Measurements from ENCODE around the gene PMF1. TPM values are rescaled to one million over a fixed set of nuclear protein-coding genes. Genes with fewer than 3 reads are reported as not detected.

Gene PMF1
- total RNA-seq, 1 experiment from 2014 or later = 50.2 TPM

DNA sequence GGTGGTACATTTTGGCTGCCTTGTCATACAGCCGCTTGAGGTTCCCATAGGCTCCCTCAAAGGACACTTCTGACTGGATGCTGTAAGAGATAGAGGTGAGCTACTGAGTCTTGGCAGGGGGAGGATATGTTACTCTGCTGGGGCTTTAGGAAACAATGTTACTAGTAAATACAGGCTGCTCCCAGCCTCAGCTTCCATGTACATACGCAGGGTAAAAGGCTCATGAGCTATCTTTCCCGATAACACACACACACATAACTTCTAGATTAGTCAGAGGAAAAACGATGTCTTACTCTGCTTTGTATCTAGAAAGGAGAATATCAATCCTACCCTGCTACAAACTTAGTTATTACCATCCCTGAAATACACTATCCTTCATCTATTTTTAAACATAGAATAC, 55.5 kb downstream of the PMF1 start:
- no peaks in the 10 kb centered on the region for H3K27me3 ChIP-seq (ENCODE audit: insufficient read depth, low read depth)
- no peaks in the 10 kb centered on the region for H3K9me3 ChIP-seq (ENCODE audit: insufficient read depth, low read depth)
- H3K4me2 ChIP-seq = no peak overlapping the region
- intact Hi-C loops (cut with micrococcal nuclease; ENCODE audit: unreplicated experiment) = no loop called here
- no TSS peak for BruUV-seq (replicated peaks)
- H4K20me1 ChIP-seq (ENCODE audit: insufficient read depth) = 0 out of 2 replicates have a peak, but pooled peaks cover 3% of the 10 kb centered on the region
- POLR2A ChIA-PET (ENCODE audit: unreplicated experiment) = interaction anchor here (0.6 kb wide), 1 partner anchor 75 kb away, joined by 3 read pairs; the partner anchor contains the start of gene SLC25A44
- no peak overlapping the region for H3K4me3 ChIP-seq
- H3K4me1 ChIP-seq (replicated peaks; ENCODE audit: insufficient read depth) = no peaks in the 10 kb centered on the region
- 0 out of 2 replicates have a peak, but pooled peaks cover 2% of the 10 kb centered on the region for H3K79me2 ChIP-seq (ENCODE audit: low read depth)
- no peak overlapping the region for H2AFZ ChIP-seq
- TF ChIP-seq EZH2 (IDR thresholded peaks at IDR 0.05; ENCODE audit: low read depth) = no peak
- TF ChIP-seq, protein P1, sequence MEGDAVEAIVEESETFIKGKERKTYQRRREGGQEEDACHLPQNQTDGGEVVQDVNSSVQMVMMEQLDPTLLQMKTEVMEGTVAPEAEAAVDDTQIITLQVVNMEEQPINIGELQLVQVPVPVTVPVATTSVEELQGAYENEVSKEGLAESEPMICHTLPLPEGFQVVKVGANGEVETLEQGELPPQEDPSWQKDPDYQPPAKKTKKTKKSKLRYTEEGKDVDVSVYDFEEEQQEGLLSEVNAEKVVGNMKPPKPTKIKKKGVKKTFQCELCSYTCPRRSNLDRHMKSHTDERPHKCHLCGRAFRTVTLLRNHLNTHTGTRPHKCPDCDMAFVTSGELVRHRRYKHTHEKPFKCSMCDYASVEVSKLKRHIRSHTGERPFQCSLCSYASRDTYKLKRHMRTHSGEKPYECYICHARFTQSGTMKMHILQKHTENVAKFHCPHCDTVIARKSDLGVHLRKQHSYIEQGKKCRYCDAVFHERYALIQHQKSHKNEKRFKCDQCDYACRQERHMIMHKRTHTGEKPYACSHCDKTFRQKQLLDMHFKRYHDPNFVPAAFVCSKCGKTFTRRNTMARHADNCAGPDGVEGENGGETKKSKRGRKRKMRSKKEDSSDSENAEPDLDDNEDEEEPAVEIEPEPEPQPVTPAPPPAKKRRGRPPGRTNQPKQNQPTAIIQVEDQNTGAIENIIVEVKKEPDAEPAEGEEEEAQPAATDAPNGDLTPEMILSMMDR (conservative IDR thresholded peaks at IDR 0.05) = no peak
- DNase-seq = no peak
- H3F3A ChIP-seq (ENCODE audit: insufficient read depth, low read depth) = peaks cover 4% of the 10 kb centered on the region; the same call in 1 of the 2 replicates
- no peak overlapping the region for H3K27ac ChIP-seq
- CTCF ChIA-PET = no interaction called here
- H3K9me2 ChIP-seq (ENCODE audit: insufficient read depth) = no peaks in the 10 kb centered on the region
- H3K36me3 ChIP-seq (ENCODE audit: low read depth) = peaks cover 38% of the 10 kb centered on the region

- no peak overlapping the region for H3K4me2 ChIP-seq
- ChIA-PET CTCF (no interaction called here), POLR2A (ENCODE audit: unreplicated experiment) (no interaction called here)
- no peak overlapping the region for H3K27ac ChIP-seq
- intact Hi-C loops (cut with micrococcal nuclease; ENCODE audit: unreplicated experiment) = no loop called here
- H3K27me3 ChIP-seq (ENCODE audit: insufficient read depth, low read depth) = no peaks in the 10 kb centered on the region
- H3K36me3 ChIP-seq (ENCODE audit: low read depth) = peaks cover 37% of the 10 kb centered on the region
- BruUV-seq (replicated peaks) = no TSS peak
- no peak for DNase-seq
- H3K9me3 ChIP-seq (ENCODE audit: insufficient read depth, low read depth) = no peaks in the 10 kb centered on the region
- H3K4me3 ChIP-seq = no peak overlapping the region
- no peaks in the 10 kb centered on the region for H3K9me2 ChIP-seq (ENCODE audit: insufficient read depth)
- no peak for TF ChIP-seq EZH2 (IDR thresholded peaks at IDR 0.05; ENCODE audit: low read depth)
- TF ChIP-seq, protein P1 (conservative IDR thresholded peaks at IDR 0.05) = no peak
- H3K79me2 ChIP-seq (ENCODE audit: low read depth) = 0 out of 2 replicates have a peak, but pooled peaks cover 2% of the 10 kb centered on the region
- H3F3A ChIP-seq (ENCODE audit: insufficient read depth, low read depth) = no peaks in the 10 kb centered on the region; the same call in 1 of the 2 replicates
- H4K20me1 ChIP-seq (ENCODE audit: insufficient read depth) = 0 out of 2 replicates have a peak, but pooled peaks cover 3% of the 10 kb centered on the region
- H2AFZ ChIP-seq = no peak overlapping the region
- no peaks in the 10 kb centered on the region for H3K4me1 ChIP-seq (replicated peaks; ENCODE audit: insufficient read depth)
Observed at GRCh38 chr1:156270314-156270713, 57.5 kb downstream of the PMF1 start.

DNA sequence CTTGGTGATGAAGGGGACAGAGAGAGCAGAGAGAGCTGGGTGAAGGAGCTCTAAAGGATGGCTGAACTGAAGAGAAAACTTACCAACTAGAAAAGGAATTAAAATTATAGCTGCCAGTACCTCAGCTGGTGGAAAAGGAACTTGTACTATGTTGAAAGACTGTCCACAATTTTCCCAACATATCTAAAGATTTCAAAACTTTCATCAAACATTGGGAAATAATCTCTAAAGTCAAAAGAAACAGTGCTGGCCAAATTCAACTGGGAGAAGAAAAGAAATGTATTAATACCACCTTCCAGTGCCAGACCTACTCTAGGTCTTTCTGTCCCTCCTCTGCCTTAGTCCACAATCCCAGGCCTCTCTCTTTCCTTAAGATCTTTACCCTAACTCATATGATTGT, 63.7 kb downstream of the PMF1 start:
- Histone ChIP-seq H3K27ac (no peak overlapping the region), H3K36me3 (ENCODE audit: low read depth) (peaks cover 36% of the 10 kb centered on the region), H3K4me1 (replicated peaks; ENCODE audit: insufficient read depth) (peaks cover 9% of the 10 kb centered on the region), H2AFZ (no peak overlapping the region), H3K9me3 (ENCODE audit: insufficient read depth, low read depth) (no peaks in the 10 kb centered on the region), H3K4me3 (no peak overlapping the region), H3K79me2 (ENCODE audit: low read depth) (peaks cover 40% of the 10 kb centered on the region), H3K27me3 (ENCODE audit: insufficient read depth, low read depth) (no peaks in the 10 kb centered on the region), H3K4me2 (no peak overlapping the region), H4K20me1 (ENCODE audit: insufficient read depth) (peaks cover 23% of the 10 kb centered on the region), H3F3A (ENCODE audit: insufficient read depth, low read depth) (peaks cover 27% of the 10 kb centered on the region; the same call in 1 of the 2 replicates), H3K9me2 (ENCODE audit: insufficient read depth) (no peaks in the 10 kb centered on the region)
- no TSS peak for BruUV-seq (replicated peaks)
- POLR2A ChIA-PET (ENCODE audit: unreplicated experiment) = no interaction called here
- intact Hi-C loops (cut with micrococcal nuclease; ENCODE audit: unreplicated experiment) = no loop called here
- no peak for TF ChIP-seq EZH2 (IDR thresholded peaks at IDR 0.05; ENCODE audit: low read depth)
- TF ChIP-seq, protein P1 (conservative IDR thresholded peaks at IDR 0.05) = no peak
- CTCF ChIA-PET = no interaction called here
- DNase-seq = no peak
